Stimulated activated CD4-positive, alpha-beta T cell treated with anti-CD3 and anti-CD28 coated beads, TNF-alpha, amount 100 ng/mL, for 1 hour (primary cell): ENCODE measurements around the gene LMNB1.
A peak's percentile ranks its signal among the peaks of the same experiment; 100 is the strongest.
"Not testable (repeated sequence)": the region's sequence is repeated elsewhere in the genome, so short reads cannot be mapped to it uniquely, and the experiment has no call there.

Experiments used
- DNase-seq, 3 donors: peaks; one replicate each; pipeline ENCODE4 v3.0.0-alpha.2; 2020; ENCODE audit warnings: low read depth in 3 of 3, low spot score in 1 of 3

LMNB1 gene, protein sequence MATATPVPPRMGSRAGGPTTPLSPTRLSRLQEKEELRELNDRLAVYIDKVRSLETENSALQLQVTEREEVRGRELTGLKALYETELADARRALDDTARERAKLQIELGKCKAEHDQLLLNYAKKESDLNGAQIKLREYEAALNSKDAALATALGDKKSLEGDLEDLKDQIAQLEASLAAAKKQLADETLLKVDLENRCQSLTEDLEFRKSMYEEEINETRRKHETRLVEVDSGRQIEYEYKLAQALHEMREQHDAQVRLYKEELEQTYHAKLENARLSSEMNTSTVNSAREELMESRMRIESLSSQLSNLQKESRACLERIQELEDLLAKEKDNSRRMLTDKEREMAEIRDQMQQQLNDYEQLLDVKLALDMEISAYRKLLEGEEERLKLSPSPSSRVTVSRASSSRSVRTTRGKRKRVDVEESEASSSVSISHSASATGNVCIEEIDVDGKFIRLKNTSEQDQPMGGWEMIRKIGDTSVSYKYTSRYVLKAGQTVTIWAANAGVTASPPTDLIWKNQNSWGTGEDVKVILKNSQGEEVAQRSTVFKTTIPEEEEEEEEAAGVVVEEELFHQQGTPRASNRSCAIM

DNA sequence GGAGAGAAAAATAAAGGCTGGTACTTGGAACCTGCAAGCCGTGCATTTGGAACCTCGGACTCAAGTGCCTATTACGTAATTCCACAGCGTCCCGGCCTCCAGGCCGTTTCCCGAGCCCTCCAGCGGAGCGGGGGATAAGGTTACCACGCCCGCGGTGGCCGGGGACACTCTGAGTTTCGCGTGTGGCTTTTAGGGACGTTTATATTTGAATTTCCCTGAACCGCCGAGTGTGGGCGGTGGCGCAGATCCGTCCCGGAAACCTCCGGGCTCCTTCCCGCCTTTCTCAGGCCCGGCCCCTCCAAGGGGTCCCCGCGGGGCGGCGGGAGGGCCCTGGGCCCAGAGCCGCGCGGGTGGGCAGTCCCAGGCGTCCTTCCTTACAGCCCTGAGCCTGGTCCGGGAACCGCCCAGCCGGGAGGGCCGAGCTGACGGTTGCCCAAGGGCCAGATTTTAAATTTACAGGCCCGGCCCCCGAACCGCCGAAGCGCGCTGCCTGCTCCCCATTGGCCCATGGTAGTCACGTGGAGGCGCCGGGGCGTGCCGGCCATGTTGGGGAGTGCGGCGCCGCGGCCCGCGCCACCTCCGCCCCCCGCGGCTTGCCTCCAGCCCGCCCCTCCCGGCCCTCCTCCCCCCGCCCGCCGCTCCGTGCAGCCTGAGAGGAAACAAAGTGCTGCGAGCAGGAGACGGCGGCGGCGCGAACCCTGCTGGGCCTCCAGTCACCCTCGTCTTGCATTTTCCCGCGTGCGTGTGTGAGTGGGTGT lies at the start of gene LMNB1:
Gene LMNB1 (plus strand): TSS at position 638 of the 758 bp plus-strand sequence. CDS start 373 bp downstream, outside the sequence.
- peak; percentile 73 to 89 (median 85) for DNase-seq

DNA sequence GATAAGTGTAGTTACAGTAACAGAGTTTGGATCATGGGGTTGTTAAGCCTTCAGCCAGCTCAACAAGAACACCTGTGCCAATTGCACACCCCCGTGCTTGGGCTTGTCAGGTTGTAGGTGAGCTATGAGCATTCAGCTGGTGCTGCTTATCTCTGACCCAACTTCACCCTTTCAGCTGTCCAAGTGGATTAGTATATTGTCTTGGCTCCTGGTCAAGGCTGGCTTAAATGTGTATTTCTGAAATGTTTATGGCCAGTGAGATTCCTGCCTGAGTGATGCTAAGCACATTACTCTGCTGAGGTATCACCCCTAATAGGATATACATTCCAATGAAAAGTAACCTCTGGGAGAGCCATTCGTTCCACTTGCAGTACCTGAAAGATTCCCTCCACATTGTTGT lies 44.2 kb upstream of the LMNB1 start:
- no peak for DNase-seq

GRCh38 chr5:126734573-126734972 lies 42.4 kb upstream of the LMNB1 start:
- DNase-seq = not testable (repeated sequence)

DNA sequence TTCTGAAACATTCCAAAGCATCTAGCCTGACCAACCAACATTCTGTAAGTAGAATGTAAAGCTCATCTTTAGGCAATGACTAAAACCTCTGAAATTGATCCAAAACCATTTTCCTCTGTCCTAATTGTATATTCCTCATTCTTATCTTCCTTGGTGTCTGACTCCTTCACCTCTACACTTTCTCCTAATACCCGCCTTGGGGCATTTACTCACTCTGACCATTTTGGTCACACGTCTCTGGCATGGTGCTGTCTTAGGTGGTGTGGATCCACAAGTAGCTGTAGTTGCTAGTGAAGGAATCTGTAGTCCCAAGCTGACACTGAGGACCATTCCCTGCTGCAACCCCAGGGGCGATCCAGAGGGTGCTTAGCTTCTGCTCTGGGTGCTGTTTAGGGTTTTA lies 40.8 kb upstream of the LMNB1 start:
- DNase-seq = no peak

DNA sequence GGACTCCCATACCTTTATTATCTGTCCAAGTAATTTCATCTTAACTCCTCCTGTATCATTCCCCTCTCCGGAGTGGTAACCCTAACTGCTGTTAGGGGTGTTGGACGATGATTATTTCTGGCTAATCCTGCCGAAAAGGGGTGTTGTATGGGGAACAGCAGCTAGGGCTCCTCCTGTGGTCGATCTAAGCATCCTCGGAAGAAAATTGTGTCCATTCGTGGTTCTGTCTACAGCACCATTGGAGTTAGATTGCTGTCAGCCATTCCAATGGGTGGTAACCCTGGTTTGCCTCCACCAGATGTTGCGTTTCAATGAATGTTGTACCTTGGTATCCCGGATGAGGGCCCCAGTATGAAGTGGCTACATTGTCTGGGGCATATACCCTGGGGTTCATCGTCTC lies 35.6 kb upstream of the LMNB1 start:
- no peak for DNase-seq

DNA sequence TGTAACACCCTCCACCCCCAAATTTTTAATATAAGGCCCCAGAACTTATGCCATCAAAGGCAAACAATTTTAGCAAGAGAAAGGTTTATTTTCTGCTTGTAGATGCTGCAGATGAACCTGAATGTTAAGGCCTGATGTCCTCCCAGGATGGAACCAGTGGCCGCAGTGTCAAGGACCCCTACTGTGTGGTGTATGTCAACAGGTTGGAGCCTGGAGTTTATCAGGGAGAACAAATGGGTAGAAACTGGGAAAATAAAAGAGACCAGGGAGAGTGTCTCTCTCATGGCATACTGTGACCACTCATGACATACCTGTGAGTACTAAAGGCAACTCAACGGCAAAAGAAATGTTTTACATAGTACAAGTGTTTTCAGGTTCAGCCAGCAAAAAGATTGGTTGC lies 34.5 kb upstream of the LMNB1 start:
- DNase-seq = no peak

GRCh38 chr5:126744836-126745235 lies 32.1 kb upstream of the LMNB1 start:
- DNase-seq = no peak

DNA sequence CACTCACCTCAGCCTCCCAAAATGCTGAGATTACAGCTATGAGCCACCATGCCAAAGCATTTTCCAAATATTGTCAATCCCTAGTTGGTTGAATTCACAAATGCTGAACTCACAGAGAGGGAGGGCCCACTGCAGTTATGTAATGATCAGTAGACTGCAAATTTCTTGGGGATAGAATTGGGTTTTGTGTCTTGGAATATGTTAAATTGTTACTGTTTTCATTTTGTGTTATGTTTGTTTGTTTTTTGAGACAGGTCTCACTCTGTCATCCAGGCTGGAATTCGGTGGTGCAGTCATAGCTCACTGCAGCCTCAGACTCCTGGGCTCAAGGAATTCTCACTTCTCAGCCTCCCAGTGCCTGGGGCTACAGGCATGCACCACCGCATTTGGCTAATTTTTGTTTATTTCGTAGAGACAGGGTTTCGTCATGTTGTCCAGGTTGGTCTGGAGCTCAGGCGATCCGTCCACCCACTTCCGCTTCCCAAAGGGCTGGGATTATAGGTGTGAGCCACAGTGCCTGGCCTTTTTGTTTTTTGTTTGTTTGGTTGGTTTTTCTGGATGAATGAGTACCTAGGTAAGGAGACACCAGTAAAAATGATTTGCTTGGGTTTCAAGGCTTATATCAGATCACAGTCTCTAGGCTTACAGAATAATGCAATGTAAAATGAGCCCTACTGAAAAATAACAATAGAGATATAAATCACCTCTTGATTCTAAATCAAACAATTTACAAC lies 31.5 kb upstream of the LMNB1 start:
- no peak for DNase-seq

GRCh38 chr5:126746290-126746689 lies 30.6 kb upstream of the LMNB1 start:
- no peak for DNase-seq

DNA sequence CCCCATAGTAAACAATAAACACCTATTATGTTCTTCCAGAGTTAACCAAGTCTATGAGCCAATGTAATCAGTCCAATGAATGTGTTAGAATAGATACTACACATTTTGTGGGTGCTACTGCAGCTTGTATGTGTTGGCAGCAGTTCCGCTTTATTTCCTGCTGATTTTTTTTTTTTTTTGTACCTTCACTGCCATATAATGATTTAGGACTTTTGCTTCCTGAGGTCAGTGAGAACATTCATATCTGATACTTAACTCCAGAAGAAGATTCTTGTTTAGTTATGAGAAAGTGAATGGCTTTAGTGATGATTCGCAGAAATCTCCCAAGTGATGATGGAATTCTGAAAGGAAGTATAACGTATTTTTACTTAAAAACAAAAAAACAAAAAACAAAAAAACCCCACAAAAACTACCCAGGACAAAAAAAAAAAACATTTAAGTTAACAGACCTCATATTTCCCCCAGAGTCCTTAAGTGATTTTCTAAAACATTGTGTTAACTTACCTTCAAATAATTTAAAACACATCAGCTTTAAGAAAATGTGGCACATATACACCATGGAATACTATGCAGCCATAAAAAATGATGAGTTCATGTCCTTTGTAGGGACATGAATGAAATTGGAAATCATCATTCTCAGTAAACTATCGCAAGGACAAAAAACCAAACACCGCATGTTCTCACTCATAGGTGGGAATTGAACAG lies 24.7 kb upstream of the LMNB1 start:
- no peak for DNase-seq

DNA sequence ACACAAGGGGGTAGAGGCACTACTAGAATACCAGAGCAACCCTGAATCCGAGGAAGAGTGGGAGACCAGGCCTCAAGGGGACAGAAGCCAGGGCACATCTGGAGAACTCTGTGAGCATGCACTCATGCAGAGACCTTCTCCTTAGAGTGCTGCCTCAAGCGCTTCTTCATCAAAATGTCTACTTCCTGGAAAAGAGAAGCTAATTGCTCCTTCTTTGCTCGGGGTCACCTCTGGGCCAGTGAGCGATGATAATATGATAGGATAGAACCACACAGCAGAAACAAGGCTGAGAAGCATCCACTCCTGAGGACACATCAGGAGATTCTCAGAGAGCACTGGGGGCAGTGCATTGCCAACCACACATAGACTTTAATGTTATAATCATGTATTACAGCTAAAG lies 23.7 kb upstream of the LMNB1 start:
- DNase-seq = no peak

- DNase-seq = no peak
Observed at GRCh38 chr5:126754609-126755008, 22.3 kb upstream of the LMNB1 start.

- no peak for DNase-seq
Observed at GRCh38 chr5:126755593-126755992, 21.3 kb upstream of the LMNB1 start.

GRCh38 chr5:126757713-126758357 lies 19.1 kb upstream of the LMNB1 start:
- DNase-seq = no peak

DNA sequence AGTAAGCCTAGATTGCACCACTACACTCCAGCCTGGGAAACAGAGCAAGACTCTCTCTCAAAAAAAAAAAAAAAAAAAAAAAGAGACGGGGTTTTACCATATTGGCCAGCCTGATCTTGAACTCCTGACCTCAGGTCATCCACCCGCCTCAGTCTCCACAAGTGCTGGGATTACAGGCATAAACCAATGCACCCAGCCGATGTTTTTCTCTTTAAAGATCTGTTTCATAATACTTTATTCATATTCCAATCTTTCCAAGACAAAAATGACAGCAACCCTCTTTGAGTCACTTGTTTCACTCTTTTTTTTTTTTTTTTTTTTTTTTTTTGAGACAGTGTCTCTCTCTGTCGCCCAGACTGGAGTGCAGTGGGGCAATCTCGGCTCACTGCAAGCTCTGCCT lies 13.6 kb upstream of the LMNB1 start:
- no peak for DNase-seq

GRCh38 chr5:126769703-126770102 lies 7.2 kb upstream of the LMNB1 start:
- DNase-seq = no peak

DNA sequence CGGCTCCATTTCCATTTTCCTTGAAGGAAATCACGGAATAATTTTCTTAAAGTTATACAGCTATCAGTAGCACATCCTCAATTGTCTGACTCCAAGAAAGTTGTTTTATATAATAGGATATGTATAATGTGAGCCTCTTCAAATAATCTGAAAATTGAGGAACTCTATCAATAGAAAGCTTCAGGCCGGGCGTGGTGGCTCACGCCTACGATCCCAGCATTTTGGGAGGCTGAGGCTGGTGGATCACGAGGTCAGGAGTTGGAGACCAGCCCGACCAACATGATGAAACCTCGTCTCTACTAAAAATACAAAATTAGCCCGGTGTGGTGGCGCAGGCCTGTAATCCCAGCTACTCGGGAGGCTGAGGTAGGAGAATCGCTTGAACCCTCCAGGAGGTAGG lies 3.4 kb upstream of the LMNB1 start:
- DNase-seq = not testable (repeated sequence)

GRCh38 chr5:126774595-126774994 lies 2.3 kb upstream of the LMNB1 start:
- not testable (repeated sequence) for DNase-seq

- DNase-seq = peak in 2 of 3 donors; percentile 32 to 41
Observed at GRCh38 chr5:126777257-126777974, 480 bp downstream of the LMNB1 start.
